ENCODE results near the gene PRKRA.

DNA sequence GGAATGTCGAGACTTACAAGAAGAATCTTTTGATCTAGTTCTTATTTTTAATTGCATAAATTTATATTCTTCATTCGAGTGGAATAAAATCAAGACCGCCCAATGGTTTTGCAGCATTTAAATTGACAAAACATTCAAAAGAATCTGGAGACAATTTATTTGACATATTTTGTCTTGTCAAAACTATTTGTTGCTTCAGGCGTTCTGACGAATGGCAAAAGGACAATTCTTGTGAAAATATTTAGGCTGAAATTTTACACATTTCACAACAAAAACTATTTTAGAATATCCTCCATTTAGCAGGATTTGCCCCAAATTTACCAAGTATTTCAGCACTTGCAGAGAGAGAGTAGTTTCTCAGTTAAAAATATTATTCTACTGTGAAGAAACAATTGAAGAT, 41.7 kb downstream of the PRKRA start:
- TF ChIP-seq, protein P1, sequence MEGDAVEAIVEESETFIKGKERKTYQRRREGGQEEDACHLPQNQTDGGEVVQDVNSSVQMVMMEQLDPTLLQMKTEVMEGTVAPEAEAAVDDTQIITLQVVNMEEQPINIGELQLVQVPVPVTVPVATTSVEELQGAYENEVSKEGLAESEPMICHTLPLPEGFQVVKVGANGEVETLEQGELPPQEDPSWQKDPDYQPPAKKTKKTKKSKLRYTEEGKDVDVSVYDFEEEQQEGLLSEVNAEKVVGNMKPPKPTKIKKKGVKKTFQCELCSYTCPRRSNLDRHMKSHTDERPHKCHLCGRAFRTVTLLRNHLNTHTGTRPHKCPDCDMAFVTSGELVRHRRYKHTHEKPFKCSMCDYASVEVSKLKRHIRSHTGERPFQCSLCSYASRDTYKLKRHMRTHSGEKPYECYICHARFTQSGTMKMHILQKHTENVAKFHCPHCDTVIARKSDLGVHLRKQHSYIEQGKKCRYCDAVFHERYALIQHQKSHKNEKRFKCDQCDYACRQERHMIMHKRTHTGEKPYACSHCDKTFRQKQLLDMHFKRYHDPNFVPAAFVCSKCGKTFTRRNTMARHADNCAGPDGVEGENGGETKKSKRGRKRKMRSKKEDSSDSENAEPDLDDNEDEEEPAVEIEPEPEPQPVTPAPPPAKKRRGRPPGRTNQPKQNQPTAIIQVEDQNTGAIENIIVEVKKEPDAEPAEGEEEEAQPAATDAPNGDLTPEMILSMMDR (conservative IDR thresholded peaks at IDR 0.05): no peak
- no peak for TF ChIP-seq ZFX (IDR thresholded peaks at IDR 0.05)
